ENCODE results near the gene PDZD7.

Gene PDZD7

DNA sequence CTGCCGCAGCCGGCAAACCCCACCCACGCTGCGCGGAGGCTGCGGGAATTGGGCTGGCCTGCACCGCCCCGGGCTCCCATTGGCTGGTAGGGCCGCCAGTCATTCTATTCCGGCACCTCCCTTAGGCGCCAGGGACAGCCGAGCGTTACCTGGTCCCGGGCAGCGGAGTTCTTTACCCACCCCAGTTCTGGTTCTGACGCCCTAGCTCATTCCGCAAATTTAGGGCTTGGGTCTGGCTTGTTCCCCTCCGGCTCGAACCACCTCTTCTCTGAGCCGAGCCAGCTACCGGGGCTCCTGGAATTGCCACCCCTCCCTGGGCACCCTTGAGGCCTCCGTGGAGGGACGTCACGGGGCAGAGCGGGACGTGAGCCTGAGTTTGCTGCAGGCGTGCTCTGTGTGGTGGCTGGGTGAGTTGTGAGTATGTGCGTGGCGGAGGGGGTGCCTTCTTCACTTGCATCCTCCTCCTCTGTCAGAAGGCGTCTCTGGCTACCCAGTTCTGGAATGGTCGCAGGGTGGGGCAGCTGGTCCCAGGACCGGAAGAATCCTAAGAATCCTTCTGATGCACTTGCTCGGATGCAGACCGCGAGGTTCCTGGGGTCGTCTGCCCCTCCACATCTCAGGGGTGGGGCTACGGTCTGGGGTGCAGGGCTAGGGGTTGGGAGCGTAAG, at the start of gene PDZD7, which contains the start of gene SFXN3:
Gene PDZD7, minus strand, starts transcription at position 2 of the 668 bp plus-strand sequence. CDS start 910 bp downstream, outside the sequence.
Gene SFXN3, plus strand, starts transcription at position 107 of the 668 bp plus-strand sequence. CDS start 3,461 bp downstream, outside the sequence.
- TF ChIP-seq, protein P1, sequence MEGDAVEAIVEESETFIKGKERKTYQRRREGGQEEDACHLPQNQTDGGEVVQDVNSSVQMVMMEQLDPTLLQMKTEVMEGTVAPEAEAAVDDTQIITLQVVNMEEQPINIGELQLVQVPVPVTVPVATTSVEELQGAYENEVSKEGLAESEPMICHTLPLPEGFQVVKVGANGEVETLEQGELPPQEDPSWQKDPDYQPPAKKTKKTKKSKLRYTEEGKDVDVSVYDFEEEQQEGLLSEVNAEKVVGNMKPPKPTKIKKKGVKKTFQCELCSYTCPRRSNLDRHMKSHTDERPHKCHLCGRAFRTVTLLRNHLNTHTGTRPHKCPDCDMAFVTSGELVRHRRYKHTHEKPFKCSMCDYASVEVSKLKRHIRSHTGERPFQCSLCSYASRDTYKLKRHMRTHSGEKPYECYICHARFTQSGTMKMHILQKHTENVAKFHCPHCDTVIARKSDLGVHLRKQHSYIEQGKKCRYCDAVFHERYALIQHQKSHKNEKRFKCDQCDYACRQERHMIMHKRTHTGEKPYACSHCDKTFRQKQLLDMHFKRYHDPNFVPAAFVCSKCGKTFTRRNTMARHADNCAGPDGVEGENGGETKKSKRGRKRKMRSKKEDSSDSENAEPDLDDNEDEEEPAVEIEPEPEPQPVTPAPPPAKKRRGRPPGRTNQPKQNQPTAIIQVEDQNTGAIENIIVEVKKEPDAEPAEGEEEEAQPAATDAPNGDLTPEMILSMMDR (IDR thresholded peaks at IDR 0.05), result no peak

DNA sequence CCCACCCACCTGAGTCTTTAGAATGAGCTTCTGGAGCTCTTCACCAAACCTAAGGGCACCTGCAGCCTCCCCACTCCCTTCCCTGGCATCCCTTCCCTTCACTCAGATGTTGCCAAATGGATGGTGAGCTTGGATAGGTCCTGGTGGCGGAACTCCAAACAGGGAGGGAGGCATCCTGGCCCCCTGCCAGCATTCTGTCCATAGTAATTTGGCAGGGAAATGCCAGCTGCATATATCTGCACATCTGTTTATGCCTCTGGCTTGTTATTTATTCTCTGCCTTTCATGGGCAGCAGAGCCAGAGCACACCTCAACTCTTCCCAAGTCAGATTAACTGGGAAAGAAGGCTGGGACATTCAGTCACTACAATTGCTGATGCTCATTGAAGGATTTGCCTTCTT, 48.9 kb upstream of the PDZD7 start:
- TF ChIP-seq, protein P1 (IDR thresholded peaks at IDR 0.05), result no peak

DNA sequence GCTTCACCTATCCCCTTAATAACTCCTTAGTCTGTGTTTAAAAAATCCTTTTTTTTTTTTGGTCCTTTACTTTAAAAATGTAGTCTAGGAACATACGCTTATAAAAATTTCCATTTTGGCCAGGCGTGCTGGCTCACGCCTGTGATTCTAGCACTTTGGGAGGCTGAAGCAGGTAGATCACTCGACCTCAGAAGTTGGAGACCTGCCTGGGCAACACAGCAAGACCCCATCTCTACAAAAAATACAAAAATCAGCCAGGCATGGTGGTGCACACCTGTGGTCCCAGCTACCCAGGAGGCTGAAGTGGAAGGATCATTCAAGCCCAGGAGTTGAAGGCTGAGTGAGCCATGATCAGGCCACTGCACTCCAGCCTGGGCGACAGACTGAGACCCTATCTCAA, 45.7 kb upstream of the PDZD7 start:
- TF ChIP-seq, protein P1 (IDR thresholded peaks at IDR 0.05), result no peak

- TF ChIP-seq, protein P1 (IDR thresholded peaks at IDR 0.05), result no peak
These were observed 44.8 kb upstream of the PDZD7 start for GRCh38 chr10:101075775-101076174.

DNA sequence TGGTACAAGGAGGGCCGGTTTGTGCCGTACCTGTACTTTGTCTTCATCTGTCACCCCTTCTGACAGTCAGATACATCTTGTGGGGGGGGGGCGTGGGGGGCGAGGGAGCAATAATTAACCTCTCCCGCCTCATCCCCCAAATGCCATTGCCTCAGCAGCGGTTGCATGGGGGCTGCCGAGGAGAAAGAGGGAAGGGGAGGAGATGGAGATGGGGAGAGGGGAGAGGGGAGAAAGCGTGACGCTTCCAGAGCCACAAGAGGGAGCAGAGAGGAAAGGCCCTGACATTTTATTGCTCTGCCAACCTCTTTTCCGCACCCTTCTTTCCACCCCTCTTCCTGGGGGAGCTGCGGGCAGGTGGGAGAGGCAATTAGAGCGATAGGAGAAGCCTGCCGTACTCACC, 42.7 kb upstream of the PDZD7 start:
- TF ChIP-seq, protein P1 (IDR thresholded peaks at IDR 0.05), result no peak

GRCh38 chr10:101072923-101073322, 42.0 kb upstream of the PDZD7 start:
- TF ChIP-seq, protein P1 (IDR thresholded peaks at IDR 0.05), result no peak

DNA sequence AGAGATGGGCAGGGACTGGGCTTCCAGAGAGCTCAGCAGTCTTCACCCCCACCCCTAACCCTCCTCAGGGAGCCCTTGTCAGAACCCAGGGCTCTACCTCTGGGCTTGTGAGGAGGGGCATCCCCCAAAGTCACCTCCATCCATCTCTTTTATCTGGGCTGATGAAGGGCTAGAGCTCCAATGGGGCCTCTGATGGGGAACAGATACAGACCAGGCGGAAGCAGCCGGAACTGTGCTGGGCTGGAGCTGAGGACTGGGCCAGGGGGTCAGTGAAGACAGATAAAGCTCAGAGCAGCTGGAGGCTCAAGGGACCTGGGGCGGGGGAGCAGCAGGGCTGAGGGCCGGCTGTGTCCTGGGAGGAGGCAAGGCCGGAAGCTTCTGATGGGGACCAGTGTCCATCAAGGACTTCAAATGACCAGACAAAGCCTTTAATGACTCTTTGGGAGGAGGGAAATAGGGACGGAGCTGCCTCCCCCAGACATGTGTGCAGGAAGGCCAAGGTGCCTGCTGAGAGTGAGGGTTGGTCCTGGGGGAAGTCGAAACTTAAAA, 41.0 kb upstream of the PDZD7 start:
- TF ChIP-seq, protein P1 (IDR thresholded peaks at IDR 0.05), result no peak
